IPS-20b (cell line): ENCODE data around the gene ERCC4.
A peak's percentile ranks its signal among the peaks of the same experiment; 100 is the strongest.

Experiments used
- H3K27ac ChIP-seq: one replicate; pipeline ENCODE4 v1.5.1; 2013; ENCODE audit warnings: low read length
- H3K27me3 ChIP-seq: 2 replicates; pipeline ENCODE4 v1.6.1; 2013; ENCODE audit warnings: mild to moderate bottlenecking, low read length, inconsistent platforms; ENCODE audit not compliant: insufficient read depth
- H3K36me3 ChIP-seq: 2 replicates; pipeline ENCODE4 v1.6.1; 2013; ENCODE audit warnings: low read depth, mild to moderate bottlenecking, inconsistent platforms, low read length, moderate library complexity; ENCODE audit not compliant: insufficient read depth
- H3K4me1 ChIP-seq: 2 replicates; pipeline ENCODE4 v1.6.1; 2013; ENCODE audit warnings: mild to moderate bottlenecking, control low read depth, inconsistent platforms, low read length, moderate library complexity; ENCODE audit not compliant: insufficient read depth
- H3K4me3 ChIP-seq: 2 replicates; pipeline ENCODE4 v1.5.1; 2013; ENCODE audit warnings: mild to moderate bottlenecking, low read length, inconsistent platforms
- H3K9ac ChIP-seq: 2 replicates; pipeline ENCODE4 v1.6.1; 2013; ENCODE audit warnings: low read depth, mild to moderate bottlenecking, inconsistent platforms, low read length, moderate library complexity
- H3K9me3 ChIP-seq: 2 replicates; pipeline ENCODE4 v1.6.1; 2013; ENCODE audit warnings: mild to moderate bottlenecking, low read depth, low read length, inconsistent platforms; ENCODE audit not compliant: insufficient read depth

ERCC4 gene

DNA sequence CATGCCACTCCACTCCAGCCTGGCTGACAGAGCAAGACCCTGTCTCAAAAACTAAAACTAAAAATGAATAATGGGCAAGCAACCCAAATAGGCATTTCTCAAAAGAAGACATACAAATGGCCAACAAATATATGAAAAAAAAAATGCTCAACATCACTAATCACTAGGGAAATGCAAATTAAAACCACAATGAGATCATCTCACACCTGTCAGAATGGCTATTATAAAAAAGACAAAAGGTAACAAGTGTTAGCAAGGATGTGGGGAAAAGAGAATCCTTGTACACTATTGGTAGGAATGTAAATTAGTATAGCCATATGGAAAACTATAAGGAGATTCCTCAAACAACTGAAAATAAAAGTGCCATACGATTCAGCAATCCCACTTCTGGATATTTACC is 7.1 kb upstream of the ERCC4 start:
- Histone ChIP-seq H3K9ac (no peak overlapping the region), H3K4me3 (no peak overlapping the region)

GRCh38 chr16:13913374-13914292 is 6.3 kb upstream of the ERCC4 start:
- no peaks in the 10 kb centered on the region for H3K36me3 ChIP-seq
- no peaks in the 10 kb centered on the region for H3K27me3 ChIP-seq
- no peak overlapping the region for H3K27ac ChIP-seq
- peaks cover 3% of the 10 kb centered on the region; the same call in 1 of the 2 replicates for H3K4me1 ChIP-seq
- H3K9ac ChIP-seq = no peak overlapping the region
- no peak overlapping the region for H3K4me3 ChIP-seq
- H3K9me3 ChIP-seq = peaks cover 8% of the 10 kb centered on the region

More for the DNA sequence above, 7.1 kb upstream of the ERCC4 start:
- Histone ChIP-seq H3K9me3 (peaks cover 8% of the 10 kb centered on the region), H3K4me1 (peaks cover 3% of the 10 kb centered on the region; the same call in 1 of the 2 replicates), H3K36me3 (no peaks in the 10 kb centered on the region), H3K27ac (no peak overlapping the region), H3K27me3 (no peaks in the 10 kb centered on the region)

GRCh38 chr16:13915033-13915635 is 4.8 kb upstream of the ERCC4 start:
- H3K27ac ChIP-seq = no peak overlapping the region

DNA sequence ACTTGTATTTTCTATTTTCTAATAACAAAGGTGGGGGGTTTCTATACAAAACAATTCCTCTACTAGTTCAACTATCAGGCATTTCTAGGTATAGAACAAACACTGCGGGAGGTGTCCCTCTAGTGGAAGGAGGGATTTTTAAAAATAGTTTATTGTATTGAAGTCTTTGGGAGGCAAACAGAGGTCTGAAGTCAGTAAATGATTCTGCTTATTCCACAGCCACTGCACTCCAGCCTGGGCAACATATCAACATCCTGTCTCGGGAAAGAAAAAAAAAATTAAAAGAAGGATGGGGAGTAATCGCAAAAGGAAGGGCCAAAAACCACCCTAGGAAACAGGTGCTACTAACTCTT is 648 bp upstream of the ERCC4 start:
- Histone ChIP-seq H3K4me3 (peak overlapping the region; percentile 51), H3K36me3 (peaks cover 9% of the 10 kb centered on the region; the same call in 1 of the 2 replicates), H3K9ac (peak overlapping the region; percentile 58; the same call in 1 of the 2 replicates), H3K4me1 (peaks cover 4% of the 10 kb centered on the region; the same call in 1 of the 2 replicates), H3K27me3 (no peaks in the 10 kb centered on the region), H3K9me3 (no peaks in the 10 kb centered on the region), H3K27ac (no peak overlapping the region)

More at GRCh38 chr16:13915033-13915635, 4.8 kb upstream of the ERCC4 start:
- Histone ChIP-seq H3K9ac (no peak overlapping the region), H3K27me3 (no peaks in the 10 kb centered on the region), H3K4me1 (peaks cover 3% of the 10 kb centered on the region; the same call in 1 of the 2 replicates), H3K9me3 (peaks cover 8% of the 10 kb centered on the region), H3K4me3 (no peak overlapping the region), H3K36me3 (no peaks in the 10 kb centered on the region)

DNA sequence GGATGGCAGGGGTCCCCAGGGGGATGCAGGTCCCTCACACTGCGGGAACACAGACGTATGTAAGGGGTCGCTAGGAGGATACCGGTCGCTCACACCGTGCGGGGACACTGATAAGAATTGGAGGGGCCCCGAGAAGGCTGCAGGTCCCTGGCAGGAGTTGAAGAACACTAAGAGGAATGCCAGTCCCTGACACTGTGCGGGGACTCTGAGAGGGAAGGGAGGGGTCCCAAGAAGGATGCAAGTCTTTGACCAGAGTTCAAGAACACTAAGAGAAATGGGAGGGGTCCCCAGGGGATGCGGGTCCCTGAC is 510 bp downstream of the ERCC4 start:
- Histone ChIP-seq H3K4me3 (peak overlapping the region; percentile 93), H3K27ac (no peak overlapping the region)

DNA sequence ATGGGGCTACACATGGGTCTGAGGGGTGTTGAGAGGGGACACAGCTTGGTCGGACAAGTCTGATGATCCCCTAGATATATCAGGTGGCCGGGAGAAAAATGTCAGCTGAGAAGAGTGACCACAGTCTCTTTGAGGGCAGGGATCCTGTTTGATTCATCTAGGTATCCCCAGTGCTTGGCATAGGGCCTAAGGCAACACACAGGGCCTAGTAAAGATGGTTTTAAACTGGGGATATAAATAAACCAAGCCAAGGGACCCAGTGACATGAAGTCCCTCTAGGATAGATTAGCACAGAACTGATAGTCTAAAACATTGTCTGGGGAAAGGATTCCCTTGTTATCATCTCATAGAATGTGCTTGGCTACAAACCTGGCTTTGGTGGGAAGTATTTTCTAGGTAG is 1.4 kb downstream of the ERCC4 start:
- no peaks in the 10 kb centered on the region for H3K9me3 ChIP-seq
- H3K27me3 ChIP-seq = no peaks in the 10 kb centered on the region
- H3K9ac ChIP-seq = peak overlapping the region; percentile 90; the same call in 1 of the 2 replicates
- H3K27ac ChIP-seq = no peak overlapping the region
- H3K4me3 ChIP-seq = peak overlapping the region; percentile 93; the same call in 1 of the 2 replicates
- H3K4me1 ChIP-seq = peaks cover 4% of the 10 kb centered on the region; the same call in 1 of the 2 replicates
- peaks cover 27% of the 10 kb centered on the region for H3K36me3 ChIP-seq

More for the DNA sequence above, 510 bp downstream of the ERCC4 start:
- peaks cover 21% of the 10 kb centered on the region; the same call in 1 of the 2 replicates for H3K36me3 ChIP-seq
- no peaks in the 10 kb centered on the region for H3K27me3 ChIP-seq
- H3K9ac ChIP-seq = peak overlapping the region; percentile 90
- peaks cover 4% of the 10 kb centered on the region; the same call in 1 of the 2 replicates for H3K4me1 ChIP-seq
- no peaks in the 10 kb centered on the region for H3K9me3 ChIP-seq

DNA sequence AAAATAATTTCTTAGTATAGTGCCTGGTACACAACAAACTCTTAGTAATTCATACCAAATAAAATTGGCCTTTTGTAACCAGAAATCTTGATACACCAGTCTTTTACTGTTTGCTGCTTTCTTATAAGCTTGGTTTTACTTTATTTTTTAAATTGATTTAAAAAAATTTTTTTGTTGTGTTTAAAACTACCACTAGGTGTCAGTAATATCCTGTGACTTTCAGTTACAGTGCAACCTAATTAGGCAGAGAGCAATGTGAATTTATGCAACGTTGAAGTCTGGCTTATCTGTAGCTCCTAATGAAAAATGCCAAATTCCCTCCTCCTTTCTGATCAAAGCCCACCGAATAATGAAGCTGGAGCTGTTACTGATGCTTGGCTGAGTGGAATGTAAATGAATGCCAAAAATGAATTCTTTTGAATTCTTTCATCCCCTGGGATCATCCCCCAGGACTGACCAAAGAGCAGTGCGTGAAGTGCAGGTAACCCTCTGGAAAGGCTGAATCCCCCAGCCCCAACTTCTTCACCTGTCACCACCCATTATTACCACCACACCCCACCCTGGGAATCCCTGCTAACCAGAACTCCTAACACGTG is 3.8 kb downstream of the ERCC4 start:
- no peaks in the 10 kb centered on the region for H3K27me3 ChIP-seq
- H3K4me1 ChIP-seq = peaks cover 4% of the 10 kb centered on the region; the same call in 1 of the 2 replicates
- no peak overlapping the region for H3K9ac ChIP-seq
- no peak overlapping the region for H3K4me3 ChIP-seq
- no peaks in the 10 kb centered on the region for H3K9me3 ChIP-seq
- no peak overlapping the region for H3K27ac ChIP-seq
- peaks cover 38% of the 10 kb centered on the region for H3K36me3 ChIP-seq

- no peak overlapping the region for H3K9ac ChIP-seq
- no peaks in the 10 kb centered on the region for H3K4me1 ChIP-seq
- no peaks in the 10 kb centered on the region for H3K9me3 ChIP-seq
- no peak overlapping the region for H3K4me3 ChIP-seq
- no peaks in the 10 kb centered on the region for H3K27me3 ChIP-seq
- no peak overlapping the region for H3K27ac ChIP-seq
- H3K36me3 ChIP-seq = peaks cover 48% of the 10 kb centered on the region
Observed at GRCh38 chr16:13926464-13926863, 6.5 kb downstream of the ERCC4 start.

DNA sequence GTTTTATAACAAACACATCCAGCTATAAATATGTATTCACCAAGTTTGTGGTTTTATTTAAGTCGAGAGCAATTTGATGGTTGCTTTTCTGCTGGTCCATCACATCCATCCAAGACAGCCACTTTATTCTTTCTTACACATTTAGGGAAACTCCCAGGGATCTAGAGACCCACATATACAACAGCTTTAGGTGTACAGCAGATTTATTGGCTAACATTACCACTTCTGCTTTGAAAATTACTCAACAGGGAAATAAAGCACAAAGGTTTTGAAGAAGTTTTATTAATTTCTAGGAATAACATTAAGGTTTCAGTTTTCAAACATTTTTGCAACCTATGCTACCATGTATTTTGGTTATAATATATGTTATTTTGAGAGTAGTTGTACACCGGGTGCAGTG is 6.9 kb downstream of the ERCC4 start:
- no peaks in the 10 kb centered on the region for H3K27me3 ChIP-seq
- no peaks in the 10 kb centered on the region for H3K9me3 ChIP-seq
- no peak overlapping the region for H3K4me3 ChIP-seq
- peaks cover 53% of the 10 kb centered on the region for H3K36me3 ChIP-seq
- H3K4me1 ChIP-seq = no peaks in the 10 kb centered on the region
- H3K27ac ChIP-seq = no peak overlapping the region
- H3K9ac ChIP-seq = no peak overlapping the region

GRCh38 chr16:13928646-13929045 is 8.7 kb downstream of the ERCC4 start:
- peaks cover 53% of the 10 kb centered on the region for H3K36me3 ChIP-seq
- no peak overlapping the region for H3K9ac ChIP-seq
- H3K27ac ChIP-seq = no peak overlapping the region
- H3K4me3 ChIP-seq = no peak overlapping the region
- H3K27me3 ChIP-seq = no peaks in the 10 kb centered on the region
- H3K4me1 ChIP-seq = no peaks in the 10 kb centered on the region
- no peaks in the 10 kb centered on the region for H3K9me3 ChIP-seq

DNA sequence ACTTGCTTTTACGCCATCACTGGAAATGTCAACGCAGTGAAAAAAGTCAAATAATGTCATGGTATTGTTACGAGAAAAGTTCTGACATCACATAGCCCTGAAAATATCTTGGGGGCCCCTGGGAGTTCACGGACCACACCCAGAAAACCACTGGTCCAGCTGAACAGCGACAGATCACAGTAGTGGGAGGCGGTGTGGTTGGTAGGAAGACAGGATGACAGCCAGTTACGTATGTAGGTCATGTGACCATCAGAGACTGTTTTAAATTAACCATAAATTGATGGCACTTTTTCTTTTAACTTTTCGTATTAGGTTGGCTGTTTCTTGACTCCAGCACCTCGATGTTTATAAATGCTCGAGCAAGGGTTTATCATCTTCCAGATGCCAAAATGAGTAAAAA is 11.9 kb downstream of the ERCC4 start:
- Histone ChIP-seq H3K9ac (no peak overlapping the region), H3K4me1 (no peaks in the 10 kb centered on the region), H3K9me3 (peaks cover 6% of the 10 kb centered on the region; the same call in 1 of the 2 replicates), H3K36me3 (peaks cover 51% of the 10 kb centered on the region), H3K27ac (no peak overlapping the region), H3K4me3 (no peak overlapping the region), H3K27me3 (no peaks in the 10 kb centered on the region)
